MV-4-11 (cell line): ENCODE data around the gene ANXA11.

Experiments
- DNase-seq: peaks from one replicate; lab custom pipeline; 2025; lab: John Stamatoyannopoulos, UW

ANXA11 gene

GRCh38 chr10:80165173-80165572 is 40.2 kb downstream of the ANXA11 start:
- DNase-seq = no peak

- no peak for DNase-seq
Measured at GRCh38 chr10:80164596-80164995, 40.7 kb downstream of the ANXA11 start.

GRCh38 chr10:80163741-80164341 is 41.5 kb downstream of the ANXA11 start:
- no peak for DNase-seq

DNA sequence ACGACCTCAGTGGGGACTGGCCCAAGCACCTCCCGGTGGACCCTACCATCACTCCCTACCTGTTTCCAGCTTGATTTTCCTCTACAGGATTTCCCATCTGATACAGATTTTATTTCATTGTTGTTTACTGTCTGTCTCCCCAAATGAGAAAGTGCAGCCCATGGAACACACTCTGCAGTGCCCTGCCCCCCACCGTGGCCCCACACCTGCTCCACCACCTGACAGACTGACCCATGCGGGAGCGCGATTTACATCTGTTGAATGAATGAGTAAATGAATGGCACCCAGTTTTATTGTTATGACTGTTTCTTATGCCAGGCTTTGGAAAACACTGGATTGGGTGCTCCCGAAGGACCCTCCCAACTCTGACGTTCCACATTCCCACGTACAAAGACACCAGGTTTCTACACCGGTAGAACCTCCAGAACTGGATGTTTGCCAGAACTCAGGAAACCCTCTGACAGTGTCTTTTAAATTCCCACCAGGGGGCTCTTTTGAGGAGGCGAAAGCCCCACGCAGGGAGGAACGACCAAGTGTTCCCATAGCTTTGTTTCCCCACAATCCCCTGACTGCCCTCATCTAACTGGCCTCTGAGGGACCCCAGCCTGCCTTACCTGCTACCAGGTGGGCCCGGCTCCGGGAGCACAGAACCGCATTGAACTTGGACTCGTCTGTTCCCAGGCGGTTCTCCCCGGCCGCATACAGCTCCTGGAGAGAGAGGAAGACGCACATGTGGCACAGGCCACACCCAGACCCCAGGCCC is 43.8 kb downstream of the ANXA11 start:
- DNase-seq = no peak

DNA sequence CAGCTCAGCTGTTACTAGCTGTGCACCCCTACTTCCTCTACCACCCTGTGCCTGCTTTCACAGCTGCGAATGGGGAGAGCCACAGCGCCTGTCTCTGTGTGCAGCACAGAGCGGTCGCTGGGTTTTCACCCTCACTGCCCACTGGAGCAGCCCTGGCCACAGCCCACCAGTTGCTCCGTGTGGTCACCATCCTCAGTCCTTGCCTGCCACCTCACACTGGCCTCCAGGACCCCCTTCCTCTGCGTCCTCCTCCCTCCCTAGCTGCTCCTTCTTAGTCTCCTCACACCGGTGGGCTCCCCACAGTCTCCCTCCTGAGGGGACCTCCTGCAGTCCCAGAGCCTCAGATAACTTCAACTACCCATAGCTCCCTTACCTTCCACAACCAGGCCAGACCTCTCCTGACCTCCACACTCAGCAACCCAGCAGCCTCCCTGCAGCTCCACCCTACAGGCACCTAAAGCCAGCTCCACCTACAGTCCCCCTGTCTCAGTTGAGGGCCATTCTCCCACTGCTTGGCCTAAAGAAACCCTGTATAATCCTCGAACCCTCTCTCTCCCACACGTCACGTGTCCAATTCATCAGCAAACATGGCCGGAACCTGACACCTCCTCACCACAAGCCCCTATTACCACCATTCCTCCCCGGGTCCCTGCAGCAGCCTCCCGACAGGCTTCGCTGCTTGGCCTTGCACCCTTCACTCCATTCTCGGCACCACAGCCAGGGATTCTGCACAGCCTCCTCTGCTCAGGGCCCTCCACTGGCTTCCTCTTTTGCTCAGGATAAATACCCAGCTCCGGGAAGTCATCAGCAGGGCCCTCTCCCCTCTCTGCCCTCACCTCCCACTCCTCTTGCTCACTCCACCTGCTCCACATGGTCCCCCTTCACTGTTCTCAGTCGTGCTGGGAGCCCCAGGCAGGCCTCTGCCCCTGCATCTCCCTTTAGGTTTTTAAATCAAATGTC is 44.7 kb downstream of the ANXA11 start:
- no peak for DNase-seq

GRCh38 chr10:80159166-80159873 is 46.0 kb downstream of the ANXA11 start:
- DNase-seq = no peak

- DNase-seq = peak; percentile 93
Measured at GRCh38 chr10:80158598-80159127, 46.7 kb downstream of the ANXA11 start.

DNA sequence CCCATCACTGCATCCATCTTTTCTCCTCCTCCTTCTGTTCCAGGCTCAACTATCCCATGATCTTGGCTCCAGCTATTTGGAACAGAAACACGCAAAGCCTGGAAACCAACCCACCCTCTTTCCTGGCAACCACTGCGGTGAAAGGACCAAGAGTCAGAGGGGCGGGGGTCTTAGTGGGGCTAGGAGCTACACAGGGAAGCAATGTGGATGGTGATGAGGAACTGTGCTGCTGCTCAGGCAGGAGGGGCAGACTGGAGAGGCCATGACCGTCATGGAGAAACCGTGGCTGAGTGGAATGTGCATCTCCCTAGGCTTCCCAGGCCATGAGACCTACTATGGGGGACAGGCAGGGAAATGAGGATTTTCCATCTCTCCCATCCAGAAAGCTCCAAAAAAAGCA is 47.2 kb downstream of the ANXA11 start:
- DNase-seq = no peak

- no peak for DNase-seq
Measured at GRCh38 chr10:80157561-80157960, 47.8 kb downstream of the ANXA11 start.

DNA sequence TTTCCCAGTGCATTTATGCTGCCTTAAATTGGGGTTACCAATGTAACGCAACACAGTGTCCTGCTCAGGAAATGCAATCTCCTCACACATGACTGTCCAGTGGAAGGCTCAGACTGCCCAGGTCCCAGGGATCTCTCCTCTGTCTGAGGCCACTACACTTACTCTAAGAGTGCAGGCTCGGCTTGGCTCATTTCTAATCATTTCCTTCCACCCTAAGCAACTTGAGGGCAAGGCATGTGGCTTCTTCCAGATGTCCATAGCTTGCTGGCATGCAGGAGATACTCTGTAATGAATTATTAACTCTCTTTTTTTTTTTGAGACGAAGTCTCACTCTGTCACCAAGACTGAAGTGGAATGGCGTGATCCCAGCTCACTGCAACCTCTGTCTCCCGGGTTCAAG is 49.1 kb downstream of the ANXA11 start:
- no peak for DNase-seq

GRCh38 chr10:80155696-80156215 is 49.6 kb downstream of the ANXA11 start:
- DNase-seq = peak; percentile 71

DNA sequence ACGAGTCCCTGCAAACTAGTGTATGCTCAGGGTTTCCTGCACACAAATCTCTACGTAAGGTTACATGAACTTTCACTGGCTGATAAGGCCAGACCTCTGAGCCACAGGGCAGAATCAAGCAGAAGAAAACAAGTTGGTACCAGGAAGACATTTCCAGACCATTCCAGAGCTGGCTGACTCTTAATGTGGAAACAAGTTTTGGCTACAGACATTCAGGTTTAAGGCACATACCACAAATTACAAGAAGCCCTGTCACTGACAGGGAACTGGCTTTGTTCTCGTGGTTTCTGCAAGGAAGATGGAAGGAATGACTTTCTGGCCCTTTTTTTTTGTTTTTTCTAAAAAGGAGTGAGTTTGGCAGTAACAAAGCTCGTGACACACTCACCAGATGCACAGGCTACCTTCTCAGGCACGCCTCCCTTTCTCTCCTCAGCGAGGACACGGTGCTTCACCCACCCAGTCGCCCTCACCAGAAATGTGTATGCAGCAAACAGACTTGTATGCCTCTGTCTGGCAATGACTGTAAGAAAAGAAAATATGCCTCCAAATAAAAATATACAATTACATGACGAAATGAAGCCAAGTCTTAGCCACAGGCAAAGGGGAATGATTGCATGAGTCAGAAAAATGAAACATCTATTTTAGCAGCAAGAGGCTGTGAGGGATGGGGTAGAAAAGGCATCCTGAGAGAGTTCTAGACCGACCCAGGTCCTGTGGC is 50.2 kb downstream of the ANXA11 start:
- peak; percentile 51 for DNase-seq

GRCh38 chr10:80154626-80154977 is 50.7 kb downstream of the ANXA11 start:
- no peak for DNase-seq

GRCh38 chr10:80153460-80153859 is 51.9 kb downstream of the ANXA11 start:
- DNase-seq = no peak

DNA sequence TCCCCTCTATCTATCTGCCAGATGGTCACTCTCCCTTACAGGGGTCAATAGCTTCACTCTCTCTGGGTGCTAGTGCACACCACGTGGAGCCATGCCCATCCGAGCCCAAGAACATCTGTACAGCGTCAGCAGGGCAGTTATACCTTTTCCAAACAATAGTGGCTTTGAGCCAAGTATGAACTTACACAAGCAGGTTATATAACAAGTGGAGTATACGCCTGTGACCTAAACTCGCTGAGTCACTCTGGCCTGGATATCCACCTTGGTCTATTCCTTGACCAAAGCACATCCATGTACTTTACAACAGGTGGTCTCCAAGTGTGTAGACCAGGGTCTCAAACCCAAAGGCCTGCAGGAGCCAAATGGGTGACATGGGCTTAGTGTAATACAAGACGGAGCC is 52.5 kb downstream of the ANXA11 start:
- no peak for DNase-seq

- DNase-seq = no peak
Measured at GRCh38 chr10:80150172-80150571, 55.2 kb downstream of the ANXA11 start.

GRCh38 chr10:80149123-80149522 is 56.2 kb downstream of the ANXA11 start:
- DNase-seq = no peak

- no peak for DNase-seq
Measured at GRCh38 chr10:80148166-80148805, 57.1 kb downstream of the ANXA11 start.

DNA sequence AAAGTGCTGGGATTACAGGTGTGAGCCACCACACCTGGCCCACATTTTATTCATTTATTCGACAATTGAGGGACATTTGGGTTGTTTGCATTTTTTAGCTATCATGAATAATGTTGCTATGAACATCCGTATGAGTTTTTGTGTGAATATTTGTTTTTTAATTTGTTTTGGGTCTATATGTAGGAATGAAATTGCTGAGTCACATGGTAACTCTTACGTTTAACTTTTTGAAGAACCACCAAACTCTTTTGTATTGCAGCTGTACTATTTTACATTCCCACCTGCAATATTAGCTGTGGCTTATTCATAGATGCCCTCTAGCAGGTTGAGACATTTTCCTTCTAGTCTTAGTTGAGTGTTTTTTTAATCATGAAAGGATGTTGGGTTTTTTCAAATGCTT is 58.4 kb downstream of the ANXA11 start:
- DNase-seq = no peak
